ENCODE results near the gene SDF2. TPM values are rescaled to one million over a fixed set of nuclear protein-coding genes. Genes with fewer than 3 reads are reported as not detected.
A peak's percentile ranks its signal among the peaks of the same experiment; 100 is the strongest.

Gene SDF2
- total and polyA plus RNA-seq, 2 experiments from 2014 or later, result 32.5 to 54.6 TPM

- peak; percentile 82 for DNase-seq (ENCODE audit: low spot score)
- Mint-ChIP-seq H3K27me3 (ENCODE audit: insufficient read depth, low read depth, poor library complexity) (no peaks in the 10 kb centered on the region), H3K9me3 (no peaks in the 10 kb centered on the region), H3K4me3 (no peak overlapping the region), H3K4me1 (no peaks in the 10 kb centered on the region), H3K36me3 (ENCODE audit: low read depth) (peaks cover 82% of the 10 kb centered on the region), H3K27ac (no peak overlapping the region)
- peaks cover 35% of the 10 kb centered on the region for H4K20me1 ChIP-seq (replicated peaks; ENCODE audit: insufficient read depth)
- H3K27ac ChIP-seq (ENCODE audit: low read depth), result no peak overlapping the region
- no peaks in the 10 kb centered on the region for H3K9me2 ChIP-seq (ENCODE audit: insufficient read depth)
- peak; percentile 94 for ATAC-seq
- peaks cover 48% of the 10 kb centered on the region for H3K36me3 ChIP-seq (ENCODE audit: insufficient read depth)
- no peak overlapping the region for H3K4me3 ChIP-seq
- TF ChIP-seq ZNF331 (CRISPR knock-in tag; IDR thresholded peaks at IDR 0.05; ENCODE audit: low read depth) (no peak), CTCF (conservative IDR thresholded peaks at IDR 0.05; ENCODE audit: low read depth in 2 of 2) (peak; percentile 74 to 76)
- H3K4me1 ChIP-seq (ENCODE audit: insufficient read depth), result no peaks in the 10 kb centered on the region
- H2AFZ ChIP-seq, result no peak overlapping the region
- H3K27me3 ChIP-seq (ENCODE audit: insufficient read depth), result no peaks in the 10 kb centered on the region
- H3F3A ChIP-seq (replicated peaks; ENCODE audit: low read depth), result peaks cover 8% of the 10 kb centered on the region; the same call in 1 of the 2 replicates
- H3K4me2 ChIP-seq, result no peak overlapping the region
- H3K79me2 ChIP-seq (replicated peaks; ENCODE audit: insufficient read depth), result no peaks in the 10 kb centered on the region
Measured at GRCh38 chr17:28612936-28613872, 48.5 kb downstream of the SDF2 start.

- H3K36me3 ChIP-seq (ENCODE audit: insufficient read depth), result peaks cover 41% of the 10 kb centered on the region
- H3K9me2 ChIP-seq (ENCODE audit: insufficient read depth), result no peaks in the 10 kb centered on the region
- no peaks in the 10 kb centered on the region for H3K79me2 ChIP-seq (replicated peaks; ENCODE audit: insufficient read depth)
- ATAC-seq, result no peak
- Mint-ChIP-seq H3K27ac (no peak overlapping the region; the same call in 1 of the 2 replicates), H3K27me3 (ENCODE audit: insufficient read depth, low read depth, poor library complexity) (no peaks in the 10 kb centered on the region), H3K4me3 (no peak overlapping the region), H3K36me3 (ENCODE audit: low read depth) (peaks cover 76% of the 10 kb centered on the region), H3K9me3 (no peaks in the 10 kb centered on the region), H3K4me1 (no peaks in the 10 kb centered on the region)
- no peak overlapping the region for H3K4me2 ChIP-seq
- H3K27ac ChIP-seq (ENCODE audit: low read depth), result no peak overlapping the region
- DNase-seq (ENCODE audit: low spot score), result no peak
- no peak for TF ChIP-seq STAT1 (IDR thresholded peaks at IDR 0.05; ENCODE audit: unreplicated experiment)
- TF ChIP-seq POLR2AphosphoS5 (IDR thresholded peaks at IDR 0.05; ENCODE audit: low read depth), result no peak
- no peak for TF ChIP-seq ETS1 (IDR thresholded peaks at IDR 0.05)
- TF ChIP-seq NANOG (IDR thresholded peaks at IDR 0.05; ENCODE audit: borderline replicate concordance), result no peak
- no peak for TF ChIP-seq CREB1 (CRISPR knock-in tag; IDR thresholded peaks at IDR 0.05; ENCODE audit: low read depth)
- no peaks in the 10 kb centered on the region for H3K27me3 ChIP-seq (ENCODE audit: insufficient read depth)
- peaks cover 8% of the 10 kb centered on the region; the same call in 1 of the 2 replicates for H3F3A ChIP-seq (replicated peaks; ENCODE audit: low read depth)
- H4K20me1 ChIP-seq (replicated peaks; ENCODE audit: insufficient read depth), result peaks cover 35% of the 10 kb centered on the region
- no peaks in the 10 kb centered on the region for H3K4me1 ChIP-seq (ENCODE audit: insufficient read depth)
- H3K4me3 ChIP-seq, result no peak overlapping the region
- no peak overlapping the region for H2AFZ ChIP-seq
Measured at GRCh38 chr17:28612531-28612930, 49.2 kb downstream of the SDF2 start.

Measured in GM23338 (cell line).